K562 (cell line): Measurements from ENCODE around the gene SCFD2. TPM values are rescaled to one million over a fixed set of nuclear protein-coding genes. Genes with fewer than 3 reads are reported as not detected.

ENCODE experiments used
- ATAC-seq: fragments of 200-7000 bp; cut with Tn5 transposase; 3 replicates; pipeline ENCODE4 v1.9.1; 2020; ENCODE audit warnings: moderate library complexity
- BruUV-seq: library from RNA; stranded (reverse); fragments of 400-500 nt; replicated peaks from 2 replicates; lab custom pipeline; 2021; lab: Mats Ljungman, UMichigan
- CTCF ChIA-PET: fragments of 300-600 bp; formaldehyde crosslinking; extraction: SDS; loops from one replicate; lab custom pipeline; 2021; ENCODE audit warnings: low intra/inter-chr PET ratio; lab: Yijun Ruan, JAX
- POLR2A ChIA-PET: fragments of 300-600, 350-650 bp; sonication (Branson Sonifier 250); formaldehyde crosslinking; extraction: SDS; loops from one replicate; lab custom pipeline; 2021; ENCODE audit warnings: antibody characterized with exemption, inconsistent platforms; lab: Yijun Ruan, JAX
- DNase-seq, 4 experiments: peaks; one replicate each; pipeline versions ENCODE4 v3.0.0 to v3.0.0-alpha.2; 2011 to 2018; ENCODE audit warnings: low spot score in 3 of 4, mixed read lengths in 3 of 4; ENCODE audit errors: extremely low read depth in 1 of 4
- FAIRE-seq: peaks from 2 replicates; lab custom pipeline; 2011; peaks lifted over from hg19 to GRCh38; lab: Jason Lieb, UNC
- H2AFZ ChIP-seq: 2 replicates; pipeline ENCODE4 v1.6.0; 2011; ENCODE audit warnings: low read depth, low read length, control low read depth, inconsistent platforms
- H3K27ac ChIP-seq: fragments of 200-600 bp; 3 replicates; pipeline ENCODE4 v1.8.0; 2011; ENCODE audit warnings: low read depth, mild to moderate bottlenecking, control low read depth, inconsistent platforms, low read length, moderate library complexity, mixed read lengths; ENCODE audit errors: extremely low read depth
- H3K27me3 ChIP-seq, 2 experiments: fragments of 300-600 bp in 1 of 2; 2 replicates in 1 of 2; 3 replicates in 1 of 2; pipeline versions ENCODE4 v1.6.0 to v1.8.0; 2011; ENCODE audit warnings: inconsistent platforms in 2 of 2, low read length in 2 of 2, mild to moderate bottlenecking in 1 of 2, mixed read lengths in 1 of 2, moderate library complexity in 1 of 2; ENCODE audit not compliant: control insufficient read depth in 2 of 2, insufficient read depth in 2 of 2
- H3K36me3 ChIP-seq: fragments of 300-600 bp; 3 replicates; pipeline ENCODE4 v1.8.0; 2011; ENCODE audit warnings: mild to moderate bottlenecking, low read length, inconsistent platforms; ENCODE audit not compliant: control insufficient read depth, insufficient read depth
- H3K4me1 ChIP-seq, 2 experiments: fragments of 200-600 bp in 1 of 2; replicated peaks in 1 of 2; 2 replicates in 1 of 2; 3 replicates in 1 of 2; pipeline versions ENCODE4 v1.5.1 to v1.8.0; 2011; ENCODE audit warnings: inconsistent platforms in 2 of 2, low read length in 2 of 2, mild to moderate bottlenecking in 1 of 2, mixed read lengths in 1 of 2, moderate library complexity in 1 of 2; ENCODE audit not compliant: control insufficient read depth in 2 of 2, insufficient read depth in 2 of 2
- H3K4me2 ChIP-seq: 2 replicates; pipeline ENCODE4 v1.6.1; 2011; ENCODE audit warnings: low read length, control low read depth, inconsistent platforms, mixed read lengths; ENCODE audit not compliant: insufficient read depth
- H3K4me3 ChIP-seq: fragments of 200-600 bp; sonication (generic), shearing (Covaris generic); 2 replicates; pipeline ENCODE4 v1.5.1; 2016; ENCODE audit warnings: control low read depth, inconsistent platforms
- H3K79me2 ChIP-seq: fragments of 200-600 bp; 3 replicates; pipeline ENCODE4 v1.8.0; 2011; ENCODE audit warnings: low read length, inconsistent platforms; ENCODE audit not compliant: control insufficient read depth, insufficient read depth
- H3K9ac ChIP-seq, 2 experiments: 2 replicates each; pipeline versions ENCODE4 v1.6.0 to v1.6.1; 2011; ENCODE audit warnings: low read depth in 2 of 2, low read length in 2 of 2, control low read depth in 1 of 2, inconsistent platforms in 1 of 2, mild to moderate bottlenecking in 1 of 2, mixed read lengths in 1 of 2; ENCODE audit not compliant: insufficient read depth in 1 of 2
- H3K9me1 ChIP-seq: one replicate; pipeline ENCODE4 v1.6.0; 2011; ENCODE audit warnings: inconsistent platforms, mild to moderate bottlenecking, low read length, moderate library complexity; ENCODE audit not compliant: control insufficient read depth, insufficient read depth
- H3K9me3 ChIP-seq: replicated peaks from 2 replicates; pipeline ENCODE4 v1.5.1; 2011; ENCODE audit warnings: low read depth, low read length, inconsistent platforms; ENCODE audit not compliant: control insufficient read depth, insufficient read depth
- H4K20me1 ChIP-seq: replicated peaks from 2 replicates; pipeline ENCODE4 v1.6.1; 2011; ENCODE audit warnings: low read length, inconsistent platforms, mixed read lengths; ENCODE audit not compliant: control insufficient read depth, insufficient read depth
- CREBBP ChIP-seq: IDR thresholded peaks from one replicate; pipeline ENCODE4 v1.6.1; 2012; ENCODE audit warnings: low read depth, mild to moderate bottlenecking, control low read depth, inconsistent platforms, low read length
- FOXP1 ChIP-seq: sonication (generic); formaldehyde crosslinking; IDR thresholded peaks from 2 replicates; pipeline ENCODE4 v1.8.0; 2022; ENCODE audit warnings: mild to moderate bottlenecking, missing genetic modification reagents
- MTA1 ChIP-seq: fragments of 450-650 bp; IDR thresholded peaks from 2 replicates; pipeline ENCODE4 v1.6.1; 2017; ENCODE audit warnings: borderline replicate concordance
- POLR2A ChIP-seq: fragments of 450-650 bp; conservative IDR thresholded peaks from 2 replicates; pipeline ENCODE4 v1.6.1; 2016
- POLR2B ChIP-seq: fragments of 450-650 bp; IDR thresholded peaks from 2 replicates; pipeline ENCODE4 v1.6.1; 2018; ENCODE audit warnings: low read depth; ENCODE audit not compliant: partially characterized antibody
- RBM25 ChIP-seq: fragments of 200-400 bp; formaldehyde crosslinking; IDR thresholded peaks from 2 replicates; pipeline ENCODE4 v1.6.1; 2018; ENCODE audit warnings: low read length, low read depth, moderate library complexity; ENCODE audit not compliant: severe bottlenecking
- SRSF9 ChIP-seq: fragments of 200-400 bp; formaldehyde crosslinking; IDR thresholded peaks from 2 replicates; pipeline ENCODE4 v1.6.1; 2017; ENCODE audit warnings: low read depth, low read length, borderline replicate concordance
- STAG1 ChIP-seq: sonication (generic); formaldehyde crosslinking; IDR thresholded peaks from 2 replicates; pipeline ENCODE4 v1.5.0; 2020; ENCODE audit warnings: missing genetic modification reagents, borderline replicate concordance
- THRAP3 ChIP-seq: fragments of 450-650 bp; IDR thresholded peaks from 2 replicates; pipeline ENCODE4 v1.6.1; 2016; ENCODE audit warnings: mild to moderate bottlenecking, inconsistent platforms, borderline replicate concordance
- TSC22D4 ChIP-seq: fragments of 450-650 bp; IDR thresholded peaks from 2 replicates; pipeline ENCODE4 v1.6.1; 2016; ENCODE audit warnings: missing genetic modification characterization, missing biosample characterization, control low read depth
- ZNF644 ChIP-seq: fragments of 200-800 bp; sonication (Bioruptor generic); IDR thresholded peaks from 2 replicates; pipeline ENCODE4 v1.6.1; 2016; ENCODE audit warnings: low read depth, missing genetic modification characterization, missing compliant biosample characterization
- WGBS: fragments of 100-300 bp; shearing (Covaris generic); methylation state at CpG from one replicate; pipeline ENCODE4 v1.1.6; 2016; ENCODE audit warnings: low coverage, mixed read lengths; ENCODE audit not compliant: insufficient coverage; ENCODE audit errors: missing lambda C conversion rate; 5-methylcytosine and 5-hydroxymethylcytosine counted together
- in situ Hi-C: fragments of 300-500 bp; cut with MboI; formaldehyde crosslinking; loops from 4 replicates; pipeline ENCODE4 v1.15.0; 2018; ENCODE audit warnings: inconsistent platforms, mixed read lengths
- intact Hi-C: fragments of 100-400 bp; cut with micrococcal nuclease; formaldehyde crosslinking; loops from 2 replicates; pipeline ENCODE4 v1.14.2; 2022
- polyA plus RNA-seq, 8 experiments: library from polyadenylated mRNA; depleted of rRNA in 4 of 8; stranded (reverse) in 5 of 8; unstranded in 3 of 8; fragments of >200 nt; fragmentation: Nextera tagmentation in 2 of 8; fragmentation: Illumina TruSeq in 1 of 8; extraction: Ambion mirVana in 2 of 8; extraction: Trizol in 1 of 8; gene quantifications; 2 replicates each; pipeline versions ENCODE4 v1.2.1 to v1.2.3, GENCODE V29; 2011 to 2014; ENCODE audit warnings: inconsistent platforms in 1 of 8, missing spikeins in 1 of 8
- total RNA-seq, 7 experiments: library from RNA; depleted of rRNA in 6 of 7; stranded (reverse); fragments of >200 nt in 6 of 7; fragmentation: Illumina TruSeq in 2 of 7; extraction: Trizol in 2 of 7; gene quantifications; 2 replicates each; pipeline versions ENCODE4 v1.2.1 to v1.2.3, GENCODE V29; 2011 to 2021; ENCODE audit warnings: low replicate concordance in 1 of 7
- TF ChIP-seq, protein P1 (sequence below), 2 experiments: IDR thresholded peaks in 1 of 2; conservative IDR thresholded peaks in 1 of 2; 2 replicates each; pipeline ENCODE4 v1.6.1; 2016; ENCODE audit warnings: low read depth in 2 of 2, mild to moderate bottlenecking in 1 of 2, missing compliant biosample characterization in 1 of 2, missing genetic modification characterization in 1 of 2, moderate library complexity in 1 of 2
- TF ChIP-seq, protein P2 (sequence below), 2 experiments: fragments of 150-350 bp in 1 of 2; IDR thresholded peaks; 2 replicates each; pipeline ENCODE4 v1.6.1; 2012 to 2016; ENCODE audit warnings: low read depth in 2 of 2, low read length in 2 of 2, mild to moderate bottlenecking in 1 of 2, moderate library complexity in 1 of 2

Gene SCFD2
- total and polyA plus RNA-seq, 9 of the 15 experiments (the other 6 are each of a cell fraction or from before 2014, with no cell fraction given) = 5.7 to 30.3 (median 22.8) TPM

DNA sequence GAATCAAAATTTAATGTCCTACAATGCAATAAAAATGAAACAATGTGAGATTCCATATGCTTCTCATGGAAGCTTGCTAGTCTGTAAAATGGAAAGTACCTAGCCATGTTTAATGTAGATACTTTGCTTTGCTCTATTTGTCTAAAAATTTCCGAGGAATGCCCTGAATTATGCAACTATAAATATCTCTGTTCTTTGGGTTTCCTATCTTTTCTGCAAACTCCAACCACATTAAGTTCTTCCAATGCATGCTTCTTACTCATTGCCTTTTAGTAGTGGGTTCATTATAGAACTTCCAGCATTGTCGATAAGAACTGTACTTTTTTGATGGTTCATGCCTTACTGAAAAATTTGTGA, 325.4 kb downstream of the SCFD2 start (continued):
- TF ChIP-seq ZNF644 (no peak), THRAP3 (no peak), POLR2A (no peak), RBM25 (no peak)
- TF ChIP-seq, protein P1, sequence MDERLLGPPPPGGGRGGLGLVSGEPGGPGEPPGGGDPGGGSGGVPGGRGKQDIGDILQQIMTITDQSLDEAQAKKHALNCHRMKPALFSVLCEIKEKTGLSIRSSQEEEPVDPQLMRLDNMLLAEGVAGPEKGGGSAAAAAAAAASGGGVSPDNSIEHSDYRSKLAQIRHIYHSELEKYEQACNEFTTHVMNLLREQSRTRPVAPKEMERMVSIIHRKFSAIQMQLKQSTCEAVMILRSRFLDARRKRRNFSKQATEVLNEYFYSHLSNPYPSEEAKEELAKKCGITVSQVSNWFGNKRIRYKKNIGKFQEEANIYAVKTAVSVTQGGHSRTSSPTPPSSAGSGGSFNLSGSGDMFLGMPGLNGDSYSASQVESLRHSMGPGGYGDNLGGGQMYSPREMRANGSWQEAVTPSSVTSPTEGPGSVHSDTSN (CRISPR knock-in tag; IDR thresholded peaks at IDR 0.05; ENCODE audit: low read depth) = no peak
- TF ChIP-seq, protein P1 (tag; conservative IDR thresholded peaks at IDR 0.05; ENCODE audit: low read depth) = no peak

DNA sequence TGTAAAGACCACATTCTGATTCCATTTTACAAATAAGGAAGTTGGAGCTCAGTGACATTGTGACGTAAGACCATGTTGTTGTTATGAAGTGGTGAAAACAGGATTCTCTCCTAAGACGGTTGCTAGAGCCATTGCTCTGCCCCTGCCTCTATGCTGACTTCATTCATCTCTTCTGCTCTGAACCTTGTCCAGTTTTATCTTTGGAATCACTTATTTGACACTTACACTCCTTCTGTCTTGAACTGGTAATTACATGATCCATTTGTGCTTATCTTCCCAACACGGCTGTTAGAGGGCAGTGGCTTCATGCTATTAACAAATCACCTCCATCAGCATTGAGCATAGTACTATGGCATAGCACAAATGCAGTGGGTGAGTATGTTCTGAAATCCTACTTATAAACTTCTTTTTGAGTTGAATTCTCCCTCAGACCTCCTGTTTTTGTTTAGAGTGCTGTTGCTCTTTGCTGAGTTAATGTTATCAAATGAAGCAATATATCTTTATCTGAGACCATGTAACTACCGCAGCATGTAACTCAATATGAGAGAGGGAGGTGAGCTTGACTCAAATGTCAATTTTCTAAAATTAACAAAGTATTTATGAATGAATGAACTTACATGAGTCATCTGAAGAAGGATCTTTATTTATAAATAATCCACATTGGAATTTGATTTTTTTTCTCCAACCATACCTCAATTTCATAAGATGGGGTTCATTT, 326.0 kb downstream of the SCFD2 start:
- BruUV-seq = no TSS peak
- intact Hi-C loops (no loop called here), in situ Hi-C loops (no loop called here)
- no peak overlapping the region for H3K9ac ChIP-seq
- CTCF ChIA-PET = no interaction called here
- H3K4me1 ChIP-seq = peaks cover 0 to 14% of the 10 kb centered on the region in 2 experiments; a peak in 2 of 5 replicates
- POLR2A ChIA-PET = interaction anchor here (1.1 kb wide), 1 partner anchor 10 kb away, joined by 3 read pairs; no protein-coding TSS in a partner anchor
- no peak overlapping the region for H3K4me3 ChIP-seq
- no peaks in the 10 kb centered on the region for H3K79me2 ChIP-seq
- H3K9me1 ChIP-seq = no peaks in the 10 kb centered on the region
- ATAC-seq (peak; percentile 96), DNase-seq (peak; percentile 12 to 61 (median 37)), FAIRE-seq (peak; percentile 81)
- H3K4me2 ChIP-seq = 0 out of 2 replicates have a peak overlapping the region, but pooled peaks have one; percentile 1
- no peak overlapping the region for H2AFZ ChIP-seq
- H3K27me3 ChIP-seq = no peaks in the 10 kb centered on the region
- WGBS = 6% methylated on average over 4 of the region's 4 CpGs
- no peaks in the 10 kb centered on the region for H3K36me3 ChIP-seq
- peak overlapping the region; percentile 22; the same call in 1 of the 3 replicates for H3K27ac ChIP-seq
- H3K9me3 ChIP-seq = no peaks in the 10 kb centered on the region
- no peaks in the 10 kb centered on the region for H4K20me1 ChIP-seq
- TF ChIP-seq SRSF9 (no peak), FOXP1 (CRISPR knock-in tag) (no peak), TSC22D4 (tag) (no peak), POLR2B (no peak), CREBBP (no peak), STAG1 (CRISPR knock-in tag) (no peak), MTA1 (no peak)
- TF ChIP-seq, protein P2, sequence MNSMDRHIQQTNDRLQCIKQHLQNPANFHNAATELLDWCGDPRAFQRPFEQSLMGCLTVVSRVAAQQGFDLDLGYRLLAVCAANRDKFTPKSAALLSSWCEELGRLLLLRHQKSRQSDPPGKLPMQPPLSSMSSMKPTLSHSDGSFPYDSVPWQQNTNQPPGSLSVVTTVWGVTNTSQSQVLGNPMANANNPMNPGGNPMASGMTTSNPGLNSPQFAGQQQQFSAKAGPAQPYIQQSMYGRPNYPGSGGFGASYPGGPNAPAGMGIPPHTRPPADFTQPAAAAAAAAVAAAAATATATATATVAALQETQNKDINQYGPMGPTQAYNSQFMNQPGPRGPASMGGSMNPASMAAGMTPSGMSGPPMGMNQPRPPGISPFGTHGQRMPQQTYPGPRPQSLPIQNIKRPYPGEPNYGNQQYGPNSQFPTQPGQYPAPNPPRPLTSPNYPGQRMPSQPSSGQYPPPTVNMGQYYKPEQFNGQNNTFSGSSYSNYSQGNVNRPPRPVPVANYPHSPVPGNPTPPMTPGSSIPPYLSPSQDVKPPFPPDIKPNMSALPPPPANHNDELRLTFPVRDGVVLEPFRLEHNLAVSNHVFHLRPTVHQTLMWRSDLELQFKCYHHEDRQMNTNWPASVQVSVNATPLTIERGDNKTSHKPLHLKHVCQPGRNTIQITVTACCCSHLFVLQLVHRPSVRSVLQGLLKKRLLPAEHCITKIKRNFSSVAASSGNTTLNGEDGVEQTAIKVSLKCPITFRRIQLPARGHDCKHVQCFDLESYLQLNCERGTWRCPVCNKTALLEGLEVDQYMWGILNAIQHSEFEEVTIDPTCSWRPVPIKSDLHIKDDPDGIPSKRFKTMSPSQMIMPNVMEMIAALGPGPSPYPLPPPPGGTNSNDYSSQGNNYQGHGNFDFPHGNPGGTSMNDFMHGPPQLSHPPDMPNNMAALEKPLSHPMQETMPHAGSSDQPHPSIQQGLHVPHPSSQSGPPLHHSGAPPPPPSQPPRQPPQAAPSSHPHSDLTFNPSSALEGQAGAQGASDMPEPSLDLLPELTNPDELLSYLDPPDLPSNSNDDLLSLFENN (IDR thresholded peaks at IDR 0.05; ENCODE audit: low read depth in 2 of 2, low read length in 2 of 2) = peak in 1 of 2 experiments; percentile 80; a peak in 1 of 4 replicates
